Heart left ventricle (tissue), 16 donors: ENCODE measurements around the gene FAM168B. TPM values are rescaled to one million over a fixed set of nuclear protein-coding genes. Genes with fewer than 3 reads are reported as not detected.
A peak's percentile ranks its signal among the peaks of the same experiment; 100 is the strongest.

Experiments
- ATAC-seq, 4 donors: fragments of 200-7000 bp; cut with Tn5 transposase; one replicate each; pipeline ENCODE4 v1.9.1; 2020 to 2022; ENCODE audit warnings: moderate library complexity in 4 of 4, mild to moderate bottlenecking in 3 of 4, moderate number of reproducible peaks in 1 of 4
- DNase-seq, 5 donors: peaks; one replicate each; pipeline ENCODE4 v3.0.0-alpha.2; 2020
- H3K27ac ChIP-seq, 12 donors: fragments of 200-600 bp; sonication (generic) in 4 of 12; one replicate each; pipeline versions ENCODE4 v1.5.0 to v1.8.0; 2016 to 2022; ENCODE audit warnings: mild to moderate bottlenecking in 2 of 12
- H3K27me3 ChIP-seq, 9 donors: fragments of 200-600 bp; sonication (generic) in 2 of 9; one replicate each; pipeline versions ENCODE4 v1.5.1 to v1.8.0; 2016 to 2022; ENCODE audit warnings: mild to moderate bottlenecking in 3 of 9
- H3K36me3 ChIP-seq, 9 donors: fragments of 200-600 bp; sonication (generic) in 2 of 9; one replicate each; pipeline versions ENCODE4 v1.5.0 to v1.8.0; 2018 to 2022; ENCODE audit warnings: mild to moderate bottlenecking in 2 of 9
- H3K4me1 ChIP-seq, 12 donors: fragments of 200-600 bp; sonication (generic) in 4 of 12; one replicate each; pipeline versions ENCODE4 v1.5.0 to v1.8.0; 2016 to 2022; ENCODE audit warnings: mild to moderate bottlenecking in 3 of 12
- H3K4me3 ChIP-seq, 12 donors: fragments of 200-600 bp; sonication (generic) in 4 of 12; one replicate each; pipeline versions ENCODE4 v1.5.0 to v1.8.0; 2017 to 2022; ENCODE audit warnings: mild to moderate bottlenecking in 9 of 12, moderate library complexity in 4 of 12
- H3K9me3 ChIP-seq, 12 donors: fragments of 200-600 bp; sonication (generic) in 4 of 12; one replicate each; pipeline versions ENCODE4 v1.5.0 to v1.8.0; 2016 to 2022; ENCODE audit warnings: mild to moderate bottlenecking in 1 of 12
- CTCF ChIP-seq, 12 donors: fragments of 200-600 bp; sonication (generic) in 4 of 12; IDR thresholded peaks; one replicate each; pipeline versions ENCODE4 v1.5.0 to v1.8.0; 2018 to 2022; ENCODE audit warnings: antibody characterized with exemption in 12 of 12, mild to moderate bottlenecking in 5 of 12
- POLR2A ChIP-seq, 2 donors: fragments of 450-650 bp; IDR thresholded peaks; one replicate each; pipeline ENCODE4 v1.6.1; 2017; ENCODE audit warnings: antibody characterized with exemption in 2 of 2, mild to moderate bottlenecking in 2 of 2, moderate library complexity in 2 of 2
- WGBS, 4 donors: extraction: QIAGEN DNeasy Blood & Tissue Kit in 2 of 4; methylation state at CpG; one replicate each; pipeline versions ENCODE4 v1.1.5 to v1.1.7; 2013 to 2018; 5-methylcytosine and 5-hydroxymethylcytosine counted together
- intact Hi-C, 10 donors: fragments of 100-400 bp; cut with DNase I; formaldehyde crosslinking; loops; one replicate each; pipeline versions ENCODE4 v1.11.1 to v1.14.2; 2022
- polyA plus RNA-seq, 2 donors: library from polyadenylated mRNA; stranded (reverse); fragments of 200-250 nt; gene quantifications; one replicate each; pipeline ENCODE4 v1.2.3, GENCODE V29; 2013
- total RNA-seq, 9 donors: library from RNA; depleted of rRNA in 2 of 9; stranded (reverse); fragments of >200 nt in 2 of 9; fragmentation: NEBNext Ultra II Directional in 3 of 9; extraction: Animal tissue kit (Norgen Biotek cat#: 25700) in 3 of 9; gene quantifications; one replicate each; pipeline versions ENCODE4 v1.1.0 to v1.2.4, GENCODE V29; 2016 to 2023
- donor health status: ischemic (EF 13 %, LVEDD 7.1; RV severe dilation, severe dysfunction).
- donor health status: healthy with polysubstance abuse.
- donor health status: DM: no; HTN: yes; CAD: no.
- donor health status: DM: no; HTN: no; CAD: no.
- donor health status: ischemic (EF 25% LVEDD 6.9; RV normal size, moderate dysfunction).
- donor health status: ischemic (EF 25% LVEDD 5.7; RV mildly dilated, moderate dysfunction).
- donor health status: healthy.
- donor health status: DM: yes; HTN: yes; CAD: no.
- donor health status: ischemic (EF 35%, LVEDD 5.7; RV mildly dilated, moderate dysfunction).
- donor health status: nonischemic (EF 11% LVEDD 7.7; RV severe dilation, severe dysfunction).
- donor health status: DM: yes; HTN: yes; CAD: no.
- donor health status: PGD.
- donor health status: ischemic (EF 29% LVEDD 5.4; RV normal size, mild dysfunction).
- donor health status: nonischemic (EF 23%, LVEDD 6.1; RV moderate dilation, normal function).

The FAM168B gene
- total and polyA plus RNA-seq, 11 donors, result 23.0 to 174 (median 86.9) TPM

GRCh38 chr2:131039535-131039907, 53.7 kb downstream of the FAM168B start:
- H3K27ac ChIP-seq, result no peak overlapping the region
- no peaks in the 10 kb centered on the region for H3K9me3 ChIP-seq
- no peak for ATAC-seq
- peak in 1 of 5 donors; percentile 25 for DNase-seq
- H3K4me1 ChIP-seq, result peaks cover 0 to 28% (median 4%) of the 10 kb centered on the region in 12 donors
- TF ChIP-seq POLR2A (IDR thresholded peaks at IDR 0.05), result no peak
- WGBS, 4 donors, result 59 to 76% (median 67%) methylated on average over 20 to 23 of the region's 23 CpGs
- intact Hi-C loops, result no loop called here
- H3K4me3 ChIP-seq, result peak overlapping the region in 9 of 12 donors; percentile 3 to 44 (median 37)
- H3K27me3 ChIP-seq, result peaks cover 0 to 41% (median 10%) of the 10 kb centered on the region in 9 donors
- no peaks in the 10 kb centered on the region for H3K36me3 ChIP-seq

GRCh38 chr2:131039101-131039440, 54.2 kb downstream of the FAM168B start:
- Histone ChIP-seq H3K27me3 (peaks cover 0 to 46% (median 10%) of the 10 kb centered on the region in 9 donors), H3K27ac (no peak overlapping the region)

GRCh38 chr2:131038258-131039100, 54.8 kb downstream of the FAM168B start:
- intact Hi-C loops, result no loop called here
- Histone ChIP-seq H3K4me3 (no peak overlapping the region), H3K36me3 (no peaks in the 10 kb centered on the region), H3K9me3 (no peaks in the 10 kb centered on the region), H3K4me1 (peaks cover 0 to 32% (median 4%) of the 10 kb centered on the region in 12 donors), H3K27me3 (peaks cover 0 to 48% (median 10%) of the 10 kb centered on the region in 9 donors), H3K27ac (no peak overlapping the region)
- WGBS, 4 donors, result 82 to 93% (median 89%) methylated on average over 10 to 17 of the region's 17 CpGs
- no peak for DNase-seq
- no peak for TF ChIP-seq POLR2A (IDR thresholded peaks at IDR 0.05)
- ATAC-seq, result no peak

More at GRCh38 chr2:131039101-131039440, 54.2 kb downstream of the FAM168B start:
- Histone ChIP-seq H3K4me3 (no peak overlapping the region), H3K4me1 (peaks cover 0 to 32% (median 4%) of the 10 kb centered on the region in 12 donors), H3K36me3 (no peaks in the 10 kb centered on the region), H3K9me3 (no peaks in the 10 kb centered on the region)
- TF ChIP-seq CTCF (IDR thresholded peaks at IDR 0.05), result no peak
- TF ChIP-seq POLR2A (IDR thresholded peaks at IDR 0.05), result no peak
- intact Hi-C loops, result no loop called here
- no peak for ATAC-seq
- 80 to 96% (median 93%) methylated on average over 1 to 9 of the region's 9 CpGs for WGBS, 4 donors
- DNase-seq, result no peak

GRCh38 chr2:131037398-131038257, 55.6 kb downstream of the FAM168B start:
- H3K4me3 ChIP-seq, result no peak overlapping the region
- peaks cover 0 to 32% (median 4%) of the 10 kb centered on the region in 12 donors for H3K4me1 ChIP-seq
- WGBS, 4 donors, result 54 to 72% (median 69%) methylated on average over 5 to 6 of the region's 6 CpGs
- TF ChIP-seq CTCF (IDR thresholded peaks at IDR 0.05) (no peak), POLR2A (IDR thresholded peaks at IDR 0.05) (no peak)
- H3K9me3 ChIP-seq, result no peaks in the 10 kb centered on the region
- H3K36me3 ChIP-seq, result no peaks in the 10 kb centered on the region
- no peak overlapping the region for H3K27ac ChIP-seq
- ATAC-seq (no peak), DNase-seq (no peak)
- H3K27me3 ChIP-seq, result peaks cover 0 to 48% (median 10%) of the 10 kb centered on the region in 9 donors
- intact Hi-C loops, result no loop called here
